GM13977 (cell line): ENCODE data around the gene PMM1.
"Not testable (repeated sequence)": the region's sequence is repeated elsewhere in the genome, so short reads cannot be mapped to it uniquely, and the experiment has no call there.

Experiments
- DNase-seq: peaks from one replicate; pipeline ENCODE4 v3.0.0; 2012; ENCODE audit warnings: low spot score
- CTCF ChIP-seq: IDR thresholded peaks from 2 replicates; pipeline ENCODE4 v1.5.1; 2012; ENCODE audit warnings: mild to moderate bottlenecking, control low read depth; ENCODE audit not compliant: insufficient read depth; ENCODE audit errors: extremely low read depth, missing control alignments
- in situ Hi-C: fragments of 300-500 bp; cut with MboI; formaldehyde crosslinking; loops from one replicate; pipeline ENCODE4 v1.12.0; 2022; ENCODE audit warnings: low sequenced_read_pairs, low pct_unique_long_range_greater_than_20kb, mixed read lengths, inconsistent platforms; ENCODE audit not compliant: unreplicated experiment

The PMM1 gene

GRCh38 chr22:41589391-41590241, at the start of gene PMM1:
Gene PMM1 (minus strand): TSS chr22:41589840. CDS start chr22:41589805, 35 bp downstream.
- in situ Hi-C loops = no loop called here
- TF ChIP-seq CTCF = no peak
- peak; percentile 100 for DNase-seq

- in situ Hi-C loops = no loop called here
These were observed 49.1 kb upstream of the PMM1 start for GRCh38 chr22:41638748-41639147.

DNA sequence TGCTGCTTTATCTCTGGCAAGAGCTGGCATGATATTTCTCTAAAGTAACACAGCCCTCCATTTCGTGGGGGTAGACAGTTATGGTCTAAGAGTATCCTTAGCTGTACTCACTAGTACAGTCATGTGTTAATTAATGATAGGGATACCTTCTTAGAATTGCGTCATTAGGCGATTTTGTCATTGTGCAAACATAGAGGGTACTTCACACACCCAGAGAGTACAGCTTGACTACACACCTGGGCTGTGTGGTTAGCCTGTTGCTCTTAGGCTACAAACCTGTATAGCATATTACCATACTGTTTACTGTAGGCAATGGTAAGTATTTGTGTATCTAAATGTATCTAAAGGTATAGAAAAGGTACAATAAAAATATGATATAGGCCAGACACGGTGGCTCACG, 48.5 kb upstream of the PMM1 start:
- TF ChIP-seq CTCF = no peak
- in situ Hi-C loops = no loop called here
- no peak for DNase-seq

More at GRCh38 chr22:41638748-41639147, 49.1 kb upstream of the PMM1 start:
- no peak for DNase-seq
- TF ChIP-seq CTCF = no peak

DNA sequence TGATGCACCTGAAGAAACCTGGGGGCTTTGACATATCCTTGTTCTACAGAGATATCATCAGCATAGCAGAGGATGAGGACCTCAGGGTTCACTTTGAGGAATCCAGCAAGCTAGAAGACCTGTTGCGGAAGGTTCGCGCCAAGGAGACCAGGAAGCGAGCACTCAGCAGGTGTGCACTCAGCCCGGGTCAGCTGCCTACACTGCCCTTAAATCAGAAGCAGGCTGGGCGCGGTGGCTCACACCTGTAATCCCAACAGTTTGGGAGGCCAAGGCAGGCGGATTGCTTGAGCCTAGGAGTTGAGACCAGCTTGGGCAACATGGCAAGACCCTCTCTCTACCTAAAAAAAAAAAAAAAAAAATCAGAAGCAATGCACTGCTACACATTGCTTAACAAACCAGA, 48.0 kb upstream of the PMM1 start:
- in situ Hi-C loops, DNase-seq: not testable (repeated sequence)

GRCh38 chr22:41636467-41636866, 46.8 kb upstream of the PMM1 start:
- in situ Hi-C loops = no loop called here
- no peak for DNase-seq
- no peak for TF ChIP-seq CTCF

- DNase-seq, in situ Hi-C loops: not testable (repeated sequence)
These were observed 45.0 kb upstream of the PMM1 start for GRCh38 chr22:41634610-41635009.

- DNase-seq, in situ Hi-C loops: not testable (repeated sequence)
These were observed 42.0 kb upstream of the PMM1 start for GRCh38 chr22:41631615-41632014.

DNA sequence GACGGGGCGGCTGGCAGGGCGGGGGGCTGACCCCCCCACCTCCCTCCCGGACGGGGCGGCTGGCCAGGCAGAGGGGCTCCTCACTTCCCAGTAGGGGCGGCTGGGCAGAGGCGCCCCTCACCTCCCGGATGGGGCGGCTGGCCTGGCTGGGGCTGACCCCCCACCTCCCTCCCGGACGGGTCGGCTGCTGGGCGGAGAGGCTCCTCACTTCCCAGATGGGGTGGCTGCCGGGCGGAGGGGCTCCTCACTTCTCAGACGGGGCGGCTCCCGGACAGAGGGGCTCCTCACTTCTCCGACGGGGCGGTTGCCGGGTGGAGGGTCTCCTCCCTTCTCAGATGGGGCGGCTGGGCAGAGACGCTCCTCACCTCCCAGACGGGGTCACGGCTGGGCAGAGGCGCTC, 41.5 kb upstream of the PMM1 start:
- in situ Hi-C loops, DNase-seq: not testable (repeated sequence)

GRCh38 chr22:41625577-41625976, 35.9 kb upstream of the PMM1 start:
- DNase-seq = no peak
- no peak for TF ChIP-seq CTCF
- in situ Hi-C loops = no loop called here
